HEK293 (cell line): ENCODE measurements around the gene TFAP2E.

Experiments
- BCL11A ChIP-seq: fragments of 450-650 bp; formaldehyde crosslinking; IDR thresholded peaks from 2 replicates; pipeline ENCODE4 v1.5.1; 2016; ENCODE audit warnings: low read depth, missing biosample characterization, missing genetic modification characterization
- CTCF ChIP-seq: fragments of 450-650 bp; formaldehyde crosslinking; IDR thresholded peaks from 2 replicates; pipeline ENCODE4 v1.5.1; 2016; ENCODE audit warnings: missing biosample characterization, missing genetic modification characterization
- OVOL3 ChIP-seq: fragments of 450-650 bp; formaldehyde crosslinking; IDR thresholded peaks from 2 replicates; pipeline ENCODE4 v1.5.1; 2016; ENCODE audit warnings: missing biosample characterization, missing genetic modification characterization
- ZNF184 ChIP-seq: fragments of 450-650 bp; IDR thresholded peaks from 2 replicates; pipeline ENCODE4 v1.5.1; 2018; ENCODE audit warnings: missing biosample characterization, mild to moderate bottlenecking, missing genetic modification characterization
- ZNF274 ChIP-seq, 2 experiments: fragments of 200-500 bp in 1 of 2; fragments of 450-650 bp in 1 of 2; sonication (Bioruptor generic) in 1 of 2; formaldehyde crosslinking in 1 of 2; IDR thresholded peaks; 2 replicates each; pipeline versions ENCODE4 v1.5.1 to v1.6.1; 2014 to 2016; ENCODE audit warnings: borderline replicate concordance in 1 of 2, inconsistent platforms in 1 of 2, low read length in 1 of 2, missing biosample characterization in 1 of 2, missing genetic modification characterization in 1 of 2
- ZNF510 ChIP-seq: fragments of 450-650 bp; formaldehyde crosslinking; IDR thresholded peaks from 2 replicates; pipeline ENCODE4 v1.5.1; 2018; ENCODE audit warnings: mild to moderate bottlenecking, missing genetic modification characterization, missing biosample characterization; ENCODE audit not compliant: insufficient replicate concordance
- ZNF596 ChIP-seq: fragments of 450-650 bp; IDR thresholded peaks from 2 replicates; pipeline ENCODE4 v1.5.0; 2018; ENCODE audit warnings: missing biosample characterization, mild to moderate bottlenecking, missing genetic modification characterization, moderate library complexity
- ZNF792 ChIP-seq: fragments of 450-650 bp; formaldehyde crosslinking; IDR thresholded peaks from 2 replicates; pipeline ENCODE4 v1.5.1; 2016; ENCODE audit warnings: missing biosample characterization, missing genetic modification characterization

- TF ChIP-seq CTCF (tag by site-specific recombination) (no peak), ZNF596 (tag by site-specific recombination) (no peak), ZNF510 (no peak), ZNF792 (tag by site-specific recombination) (no peak), OVOL3 (tag by site-specific recombination) (no peak), ZNF274 (IDR thresholded peaks at IDR 0.05; ENCODE audit: low read length) (no peak), ZNF274 (tag by site-specific recombination; IDR thresholded peaks at IDR 0.05; ENCODE audit: borderline replicate concordance) (no peak), BCL11A (tag by site-specific recombination) (no peak), ZNF184 (no peak)
These were observed 17.9 kb upstream of the TFAP2E start for GRCh38 chr1:35555212-35555584.
